SK-N-SH (cell line): Measurements from ENCODE around the gene CDHR3. TPM values are rescaled to one million over a fixed set of nuclear protein-coding genes. Genes with fewer than 3 reads are reported as not detected.

Experiments used
- CTCF ChIA-PET: fragments of 300-600, 350-600 bp; formaldehyde crosslinking; extraction: SDS; loops from one replicate; lab custom pipeline; 2021; lab: Yijun Ruan, JAX
- POLR2A ChIA-PET: fragments of 350-600 bp; sonication (Branson Sonifier 250); formaldehyde crosslinking; extraction: SDS; loops from one replicate; lab custom pipeline; 2020; ENCODE audit warnings: antibody characterized with exemption, inconsistent platforms; lab: Yijun Ruan, JAX
- DNase-seq: peaks from one replicate; pipeline ENCODE4 v3.0.0; 2012
- H2AFZ ChIP-seq: fragments of 200-600 bp; sonication (generic); 2 replicates; pipeline ENCODE4 v1.8.1; 2016; ENCODE audit warnings: antibody characterized with exemption, mild to moderate bottlenecking, low read depth
- H3F3A ChIP-seq: fragments of 200-600 bp; sonication (generic); replicated peaks from 2 replicates; pipeline ENCODE3; 2016; ENCODE audit warnings: antibody characterized with exemption, mild to moderate bottlenecking; ENCODE audit not compliant: insufficient read depth
- H3K27ac ChIP-seq, 2 experiments: fragments of 200-500 bp in 1 of 2; fragments of 200-600 bp in 1 of 2; sonication (Bioruptor generic) in 1 of 2; sonication (generic), shearing (Covaris generic) in 1 of 2; 2 replicates each; pipeline versions ENCODE4 v1.5.1 to v1.6.1; 2014 to 2016; ENCODE audit warnings: low read depth in 2 of 2, inconsistent platforms in 1 of 2, low read length in 1 of 2, mild to moderate bottlenecking in 1 of 2, mixed read lengths in 1 of 2
- H3K27me3 ChIP-seq: fragments of 200-600 bp; sonication (generic), shearing (Covaris generic); 2 replicates; pipeline ENCODE4 v1.6.1; 2016; ENCODE audit warnings: mixed run types; ENCODE audit not compliant: insufficient read depth
- H3K36me3 ChIP-seq, 2 experiments: fragments of 200-500 bp in 1 of 2; fragments of 200-600 bp in 1 of 2; sonication (Bioruptor generic) in 1 of 2; sonication (generic) in 1 of 2; replicated peaks in 1 of 2; 2 replicates each; pipeline versions ENCODE3 to v1.5.1; 2014 to 2016; ENCODE audit warnings: low read length in 1 of 2, mild to moderate bottlenecking in 1 of 2; ENCODE audit not compliant: insufficient read depth in 2 of 2, control insufficient read depth in 1 of 2
- H3K4me1 ChIP-seq, 2 experiments: fragments of 200-500 bp in 1 of 2; fragments of 200-600 bp in 1 of 2; sonication (Bioruptor generic) in 1 of 2; sonication (generic), shearing (Covaris generic) in 1 of 2; 2 replicates each; pipeline versions ENCODE4 v1.5.1 to v1.6.1; 2014 to 2016; ENCODE audit warnings: low read depth in 1 of 2, low read length in 1 of 2, mixed run types in 1 of 2; ENCODE audit not compliant: insufficient read depth in 2 of 2, control insufficient read depth in 1 of 2
- H3K4me2 ChIP-seq: fragments of 200-600 bp; sonication (generic), shearing (Covaris generic); 2 replicates; pipeline ENCODE4 v1.6.1; 2017; ENCODE audit warnings: mixed run types
- H3K4me3 ChIP-seq, 2 experiments: fragments of 200-500 bp in 1 of 2; fragments of 200-600 bp in 1 of 2; sonication (Bioruptor generic) in 1 of 2; sonication (generic), shearing (Covaris generic) in 1 of 2; 2 replicates each; pipeline versions ENCODE4 v1.5.1 to v1.8.1; 2014 to 2016; ENCODE audit warnings: low read depth in 2 of 2, inconsistent platforms in 1 of 2, low read length in 1 of 2, mild to moderate bottlenecking in 1 of 2, mixed read lengths in 1 of 2, moderate library complexity in 1 of 2
- H3K79me2 ChIP-seq: fragments of 200-600 bp; sonication (generic); 2 replicates; pipeline ENCODE4 v1.8.1; 2017; ENCODE audit warnings: mild to moderate bottlenecking; ENCODE audit not compliant: insufficient read depth
- H3K9ac ChIP-seq: fragments of 200-600 bp; sonication (generic); 2 replicates; pipeline ENCODE4 v1.6.1; 2017; ENCODE audit warnings: mixed run types
- H3K9me2 ChIP-seq: fragments of 200-600 bp; sonication (generic); 2 replicates; pipeline ENCODE4 v1.6.1; 2017; ENCODE audit warnings: mixed run types
- H3K9me3 ChIP-seq: fragments of 200-600 bp; sonication (generic); 2 replicates; pipeline ENCODE4 v1.6.1; 2017; ENCODE audit warnings: mixed run types, mild to moderate bottlenecking, moderate library complexity
- H4K20me1 ChIP-seq: fragments of 200-600 bp; sonication (generic); 2 replicates; pipeline ENCODE4 v1.6.1; 2017; ENCODE audit warnings: mild to moderate bottlenecking, mixed run types; ENCODE audit not compliant: insufficient read depth
- ELF1 ChIP-seq: IDR thresholded peaks from 2 replicates; pipeline ENCODE4 v1.4.0; 2012
- EP300 ChIP-seq, 2 experiments: IDR thresholded peaks; 2 replicates each; pipeline versions ENCODE4 v1.4.0 to v1.6.1; 2012; ENCODE audit warnings: borderline replicate concordance in 1 of 2, low read depth in 1 of 2, low read length in 1 of 2
- EZH2phosphoT487 ChIP-seq: fragments of 200-600 bp; sonication (generic); IDR thresholded peaks from 2 replicates; pipeline ENCODE4 v1.6.1; 2017; ENCODE audit warnings: low read depth, mixed run types, mild to moderate bottlenecking, antibody characterized with exemption, moderate library complexity, borderline replicate concordance
- GABPA ChIP-seq: IDR thresholded peaks from 2 replicates; pipeline ENCODE4 v1.4.0; 2012; ENCODE audit warnings: low read depth, mild to moderate bottlenecking
- JUND ChIP-seq: IDR thresholded peaks from 2 replicates; pipeline ENCODE4 v1.4.0; 2012
- MAX ChIP-seq: IDR thresholded peaks from 2 replicates; pipeline ENCODE4 v1.4.0; 2012; ENCODE audit warnings: low read depth
- MXI1 ChIP-seq: IDR thresholded peaks from 2 replicates; pipeline ENCODE4 v1.6.1; 2012; ENCODE audit warnings: mild to moderate bottlenecking, low read depth, low read length, improper control_type of control experiment
- POLR2AphosphoS5 ChIP-seq: IDR thresholded peaks from 2 replicates; pipeline ENCODE4 v1.6.1; 2012; ENCODE audit warnings: low read depth, low read length
- RCOR1 ChIP-seq: fragments of 150-350 bp; IDR thresholded peaks from 2 replicates; pipeline ENCODE4 v1.6.1; 2017; ENCODE audit warnings: antibody characterized with exemption, low read length
- RFX5 ChIP-seq: IDR thresholded peaks from 2 replicates; pipeline ENCODE4 v1.6.1; 2012; ENCODE audit warnings: mild to moderate bottlenecking, improper control_type of control experiment, low read length
- SIN3A ChIP-seq: IDR thresholded peaks from 2 replicates; pipeline ENCODE4 v1.6.1; 2012; ENCODE audit warnings: low read depth, mild to moderate bottlenecking, low read length, moderate library complexity, borderline replicate concordance
- SMC3 ChIP-seq: IDR thresholded peaks from 2 replicates; pipeline ENCODE4 v1.6.1; 2012; ENCODE audit warnings: low read depth, low read length, improper control_type of control experiment
- TAF1 ChIP-seq: IDR thresholded peaks from 2 replicates; pipeline ENCODE4 v1.6.1; 2012; ENCODE audit warnings: low read depth, mild to moderate bottlenecking, low read length, moderate library complexity, borderline replicate concordance
- TEAD4 ChIP-seq: IDR thresholded peaks from 2 replicates; pipeline ENCODE4 v1.4.0; 2012; ENCODE audit warnings: mild to moderate bottlenecking, borderline replicate concordance; ENCODE audit not compliant: insufficient read depth
- WGBS: methylation state at CpG from one replicate; pipeline ENCODE4 v1.1.6; 2017; ENCODE audit warnings: low lambda C conversion rate; 5-methylcytosine and 5-hydroxymethylcytosine counted together
- polyA plus RNA-seq, 3 experiments: library from polyadenylated mRNA; depleted of rRNA; stranded (reverse); fragments of >200 nt; gene quantifications; 2 replicates each; pipeline ENCODE4 v1.2.3, GENCODE V29; 2012
- TF ChIP-seq, protein P1 (sequence below): fragments of 150-350 bp; IDR thresholded peaks from 2 replicates; pipeline ENCODE4 v1.6.1; 2016; ENCODE audit warnings: mild to moderate bottlenecking, low read depth, low read length
- TF ChIP-seq, protein P2 (sequence below): fragments of 150-350 bp; IDR thresholded peaks from 2 replicates; pipeline ENCODE4 v1.6.1; 2017; ENCODE audit warnings: antibody characterized with exemption, low read length, low read depth, borderline replicate concordance
- TF ChIP-seq, protein P3 (sequence below): IDR thresholded peaks from 2 replicates; pipeline ENCODE4; 2012
- TF ChIP-seq, protein P4 (sequence below): fragments of 200-600 bp; sonication (generic); IDR thresholded peaks from 2 replicates; pipeline ENCODE4 v1.6.1; 2017; ENCODE audit warnings: antibody characterized with exemption, mild to moderate bottlenecking, moderate library complexity

CDHR3 gene
- polyA plus RNA-seq, 1 of the 3 experiments (the other 2 are of a cell fraction) = 7.5 TPM

DNA sequence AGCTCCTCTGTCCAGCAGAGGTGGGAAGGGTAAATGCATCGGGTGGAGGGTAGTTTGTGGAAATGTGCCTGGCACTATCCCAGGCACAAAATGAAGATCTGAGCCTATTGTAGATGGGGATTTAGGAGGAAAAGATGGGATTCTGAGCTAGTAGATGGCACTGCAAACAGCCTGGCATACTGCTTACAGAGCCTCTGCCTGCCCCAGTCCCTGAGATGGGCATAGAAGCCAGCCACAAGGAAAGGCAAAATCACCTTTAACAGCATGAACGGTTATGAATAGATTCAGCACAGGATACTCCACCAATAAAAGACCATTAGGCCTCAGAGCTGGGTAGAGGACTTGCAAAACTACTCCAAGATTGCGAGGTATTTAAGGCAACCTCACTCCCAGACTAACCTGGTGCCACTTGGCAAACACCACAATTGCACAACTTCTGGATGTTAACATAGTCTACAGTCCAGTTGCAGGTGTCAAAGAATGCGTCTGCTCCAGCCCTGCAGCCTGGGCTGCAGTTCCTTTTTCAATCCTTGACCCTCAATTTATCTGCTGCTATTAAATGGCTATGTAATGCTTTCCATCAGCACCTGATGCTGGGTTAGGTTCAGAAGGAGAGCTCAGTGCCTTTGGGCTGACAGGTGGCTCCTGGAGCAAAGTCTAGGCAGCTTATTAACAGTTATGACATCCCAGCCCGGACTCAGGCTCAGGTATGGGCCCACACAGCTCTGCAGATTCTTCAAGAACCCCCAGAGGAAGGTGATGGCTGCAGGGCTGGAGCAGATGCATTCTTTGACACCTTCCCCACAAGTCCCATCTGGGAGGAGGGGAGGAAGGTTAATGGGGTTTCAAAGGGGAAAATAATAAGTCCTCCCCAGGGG, 34.0 kb downstream of the CDHR3 start:
- no peak for TF ChIP-seq MXI1
- TF ChIP-seq, protein P1, sequence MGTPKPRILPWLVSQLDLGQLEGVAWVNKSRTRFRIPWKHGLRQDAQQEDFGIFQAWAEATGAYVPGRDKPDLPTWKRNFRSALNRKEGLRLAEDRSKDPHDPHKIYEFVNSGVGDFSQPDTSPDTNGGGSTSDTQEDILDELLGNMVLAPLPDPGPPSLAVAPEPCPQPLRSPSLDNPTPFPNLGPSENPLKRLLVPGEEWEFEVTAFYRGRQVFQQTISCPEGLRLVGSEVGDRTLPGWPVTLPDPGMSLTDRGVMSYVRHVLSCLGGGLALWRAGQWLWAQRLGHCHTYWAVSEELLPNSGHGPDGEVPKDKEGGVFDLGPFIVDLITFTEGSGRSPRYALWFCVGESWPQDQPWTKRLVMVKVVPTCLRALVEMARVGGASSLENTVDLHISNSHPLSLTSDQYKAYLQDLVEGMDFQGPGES = no peak
- TF ChIP-seq ELF1 = no peak
- no peak for TF ChIP-seq EP300 (IDR thresholded peaks at IDR 0.05; ENCODE audit: borderline replicate concordance in 1 of 2, low read depth in 1 of 2, low read length in 1 of 2)
- TF ChIP-seq, protein P2, sequence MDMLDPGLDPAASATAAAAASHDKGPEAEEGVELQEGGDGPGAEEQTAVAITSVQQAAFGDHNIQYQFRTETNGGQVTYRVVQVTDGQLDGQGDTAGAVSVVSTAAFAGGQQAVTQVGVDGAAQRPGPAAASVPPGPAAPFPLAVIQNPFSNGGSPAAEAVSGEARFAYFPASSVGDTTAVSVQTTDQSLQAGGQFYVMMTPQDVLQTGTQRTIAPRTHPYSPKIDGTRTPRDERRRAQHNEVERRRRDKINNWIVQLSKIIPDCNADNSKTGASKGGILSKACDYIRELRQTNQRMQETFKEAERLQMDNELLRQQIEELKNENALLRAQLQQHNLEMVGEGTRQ = no peak
- TF ChIP-seq EZH2phosphoT487 = no peak
- TF ChIP-seq POLR2AphosphoS5 = no peak
- TF ChIP-seq, protein P3, sequence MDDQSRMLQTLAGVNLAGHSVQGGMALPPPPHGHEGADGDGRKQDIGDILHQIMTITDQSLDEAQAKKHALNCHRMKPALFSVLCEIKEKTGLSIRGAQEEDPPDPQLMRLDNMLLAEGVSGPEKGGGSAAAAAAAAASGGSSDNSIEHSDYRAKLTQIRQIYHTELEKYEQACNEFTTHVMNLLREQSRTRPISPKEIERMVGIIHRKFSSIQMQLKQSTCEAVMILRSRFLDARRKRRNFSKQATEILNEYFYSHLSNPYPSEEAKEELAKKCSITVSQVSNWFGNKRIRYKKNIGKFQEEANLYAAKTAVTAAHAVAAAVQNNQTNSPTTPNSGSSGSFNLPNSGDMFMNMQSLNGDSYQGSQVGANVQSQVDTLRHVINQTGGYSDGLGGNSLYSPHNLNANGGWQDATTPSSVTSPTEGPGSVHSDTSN = no peak
- no peak for TF ChIP-seq SIN3A

GRCh38 chr7:105999256-105999655, 36.2 kb downstream of the CDHR3 start:
- Histone ChIP-seq H3K9me3 (no peaks in the 10 kb centered on the region), H3K4me3 (no peak overlapping the region), H3K27ac (no peak overlapping the region), H3K9me2 (no peaks in the 10 kb centered on the region), H3K4me1 (peaks cover 0 to 9% of the 10 kb centered on the region in 2 experiments; a peak in 1 of 4 replicates), H3K36me3 (no peaks in the 10 kb centered on the region), H2AFZ (no peak overlapping the region), H3F3A (no peaks in the 10 kb centered on the region), H3K4me2 (no peak overlapping the region), H3K79me2 (no peaks in the 10 kb centered on the region), H3K9ac (no peak overlapping the region), H3K27me3 (no peaks in the 10 kb centered on the region; the same call in 1 of the 2 replicates), H4K20me1 (no peaks in the 10 kb centered on the region)
- DNase-seq = no peak
- WGBS = 63% methylated on average over 4 of the region's 5 CpGs
- ChIA-PET CTCF (interaction anchor here (0.7 to 2.1 kb wide), 8 partner anchors 9 to 168 kb away, joined by 3 to 8 read pairs (median 4); no protein-coding TSS in a partner anchor), POLR2A (no interaction called here)
- TF ChIP-seq SMC3 = no peak
- no peak for TF ChIP-seq JUND
- no peak for TF ChIP-seq RFX5
- TF ChIP-seq, protein P4, sequence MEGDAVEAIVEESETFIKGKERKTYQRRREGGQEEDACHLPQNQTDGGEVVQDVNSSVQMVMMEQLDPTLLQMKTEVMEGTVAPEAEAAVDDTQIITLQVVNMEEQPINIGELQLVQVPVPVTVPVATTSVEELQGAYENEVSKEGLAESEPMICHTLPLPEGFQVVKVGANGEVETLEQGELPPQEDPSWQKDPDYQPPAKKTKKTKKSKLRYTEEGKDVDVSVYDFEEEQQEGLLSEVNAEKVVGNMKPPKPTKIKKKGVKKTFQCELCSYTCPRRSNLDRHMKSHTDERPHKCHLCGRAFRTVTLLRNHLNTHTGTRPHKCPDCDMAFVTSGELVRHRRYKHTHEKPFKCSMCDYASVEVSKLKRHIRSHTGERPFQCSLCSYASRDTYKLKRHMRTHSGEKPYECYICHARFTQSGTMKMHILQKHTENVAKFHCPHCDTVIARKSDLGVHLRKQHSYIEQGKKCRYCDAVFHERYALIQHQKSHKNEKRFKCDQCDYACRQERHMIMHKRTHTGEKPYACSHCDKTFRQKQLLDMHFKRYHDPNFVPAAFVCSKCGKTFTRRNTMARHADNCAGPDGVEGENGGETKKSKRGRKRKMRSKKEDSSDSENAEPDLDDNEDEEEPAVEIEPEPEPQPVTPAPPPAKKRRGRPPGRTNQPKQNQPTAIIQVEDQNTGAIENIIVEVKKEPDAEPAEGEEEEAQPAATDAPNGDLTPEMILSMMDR = no peak
- no peak for TF ChIP-seq MAX
- no peak for TF ChIP-seq RCOR1
- no peak for TF ChIP-seq TAF1
- TF ChIP-seq TEAD4 = no peak
- no peak for TF ChIP-seq GABPA

More for the DNA sequence above, 34.0 kb downstream of the CDHR3 start:
- POLR2A ChIA-PET = no interaction called here
- no peaks in the 10 kb centered on the region for H4K20me1 ChIP-seq
- WGBS = 52% methylated on average over 5 of the region's 5 CpGs
- no peak overlapping the region for H3K9ac ChIP-seq
- H3K4me3 ChIP-seq = no peak overlapping the region
- H3K9me3 ChIP-seq = no peaks in the 10 kb centered on the region
- DNase-seq = no peak
- H3K27ac ChIP-seq = no peak overlapping the region
- no peaks in the 10 kb centered on the region; the same call in 1 of the 2 replicates for H3K27me3 ChIP-seq
- H3K79me2 ChIP-seq = no peaks in the 10 kb centered on the region
- H3F3A ChIP-seq = no peaks in the 10 kb centered on the region
- H3K9me2 ChIP-seq = no peaks in the 10 kb centered on the region
- H2AFZ ChIP-seq = no peak overlapping the region
- CTCF ChIA-PET = interaction anchor here (1.3 to 2.3 kb wide), 3 partner anchors 18 to 62 kb away, joined by 3 to 9 read pairs (median 6); no protein-coding TSS in a partner anchor
- H3K4me2 ChIP-seq = no peak overlapping the region
- H3K4me1 ChIP-seq = peaks cover 0 to 9% of the 10 kb centered on the region in 2 experiments; a peak in 1 of 4 replicates
- no peaks in the 10 kb centered on the region for H3K36me3 ChIP-seq
